ENCODE measurements around the gene CCDC142. TPM values are rescaled to one million over a fixed set of nuclear protein-coding genes. Genes with fewer than 3 reads are reported as not detected.

CCDC142 gene
- total and polyA plus RNA-seq, 2 of the 8 experiments (the other 6 are each of a cell fraction or from before 2014, with no cell fraction given) = 6.0 to 10.7 TPM

DNA sequence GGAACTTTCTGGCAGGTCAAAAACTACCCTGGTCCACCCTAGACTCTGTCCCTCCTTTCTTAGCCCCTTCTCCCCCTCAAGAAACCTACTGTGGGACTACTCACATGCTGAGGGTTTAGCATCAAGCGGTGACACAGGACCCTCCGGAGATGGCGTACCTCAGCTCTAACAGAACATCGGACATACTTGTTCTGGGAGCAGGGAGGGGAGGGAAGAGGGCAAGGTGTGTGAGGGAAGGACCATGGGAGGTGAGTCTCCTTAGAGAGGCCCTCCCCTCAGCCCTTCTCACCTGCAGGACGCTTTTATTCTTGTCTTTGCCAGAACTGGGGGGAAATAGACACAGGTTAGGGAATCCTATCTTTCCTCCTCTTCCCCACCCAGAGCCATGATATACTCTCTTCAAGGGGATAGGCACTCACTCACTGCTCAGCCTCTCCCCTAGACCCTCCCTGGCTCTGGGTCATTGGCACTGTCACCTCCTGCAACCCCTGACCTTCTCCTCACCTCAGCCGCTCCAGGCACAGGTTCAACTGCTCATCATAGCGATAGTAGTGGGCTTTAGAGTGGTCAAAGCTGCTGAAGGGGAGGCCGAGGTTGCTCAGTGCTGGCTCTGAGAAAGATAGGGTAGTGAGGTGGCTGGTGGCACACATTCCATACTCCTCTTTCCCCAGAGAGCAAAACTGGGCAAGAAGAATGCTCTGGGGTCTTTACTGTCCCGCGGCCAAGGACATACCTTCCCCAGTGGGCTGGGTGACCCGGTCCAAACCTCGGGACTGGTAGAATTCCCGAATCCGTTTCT, 22.8 kb upstream of the CCDC142 start:
- Histone ChIP-seq H3K27me3 (replicated peaks in 1 of 4; ENCODE audit: control insufficient read depth in 3 of 4, extremely low read depth in 1 of 4, insufficient read depth in 3 of 4, low read length in 3 of 4) (peaks cover 51 to 80% (median 76%) of the 10 kb centered on the region in 4 experiments), H4K5ac (ENCODE audit: insufficient read length, low read depth, low read length) (no peak overlapping the region), H4K8ac (ENCODE audit: extremely low read depth, insufficient read depth, low read length) (no peak overlapping the region), H3K9ac (replicated peaks in 1 of 4; ENCODE audit: extremely low read depth in 1 of 4, low read depth in 3 of 4, low read length in 3 of 4) (no peak overlapping the region), H3K56ac (replicated peaks; ENCODE audit: insufficient read length, low read depth, low read length) (no peak overlapping the region), H3K9me3 (ENCODE audit: insufficient read depth in 2 of 2, low read depth in 1 of 2, low read length in 1 of 2) (no peaks in the 10 kb centered on the region), H2BK5ac (ENCODE audit: low read depth, low read length) (no peak overlapping the region), H3K18ac (ENCODE audit: extremely low read depth, low read length) (no peak overlapping the region), H2BK15ac (ENCODE audit: low read length) (no peak overlapping the region), H3K4me1 (replicated peaks in 1 of 4; ENCODE audit: control insufficient read depth in 3 of 4, insufficient read depth in 4 of 4, low read length in 3 of 4) (peaks cover 7 to 37% (median 30%) of the 10 kb centered on the region in 4 experiments), H3K4me3 (ENCODE audit: extremely low read depth in 1 of 4, insufficient read depth in 2 of 4, low read depth in 3 of 4, low read length in 4 of 4) (no peak overlapping the region), H2BK120ac (replicated peaks; ENCODE audit: low read depth, low read length) (no peak overlapping the region), H3K14ac (ENCODE audit: insufficient read length) (no peak overlapping the region), H3K4me2 (ENCODE audit: insufficient read depth in 1 of 2, low read depth in 2 of 2, low read length in 2 of 2) (no peak overlapping the region; a peak in 1 of 4 replicates), H2AFZ (ENCODE audit: low read length) (no peak overlapping the region), H3K36me3 (ENCODE audit: control insufficient read depth in 2 of 4, insufficient read depth in 4 of 4, low read length in 3 of 4) (peaks cover 0 to 9% (median 4%) of the 10 kb centered on the region in 4 experiments; a peak in 6 of 8 replicates), H3K79me2 (ENCODE audit: control insufficient read depth in 1 of 2, insufficient read depth in 2 of 2, low read length in 2 of 2) (peaks cover 0 to 3% of the 10 kb centered on the region in 2 experiments; a peak in 1 of 4 replicates), H2BK12ac (ENCODE audit: low read depth, low read length) (no peak overlapping the region), H3K79me1 (ENCODE audit: low read depth, low read length) (no peaks in the 10 kb centered on the region), H3K23me2 (ENCODE audit: low read depth, low read length) (peaks cover 26% of the 10 kb centered on the region), H4K20me1 (replicated peaks in 1 of 2; ENCODE audit: control insufficient read depth in 1 of 2, insufficient read depth in 2 of 2, low read length in 2 of 2) (peaks cover 0 to 6% of the 10 kb centered on the region in 2 experiments), H3K27ac (ENCODE audit: low read depth, low read length) (no peak overlapping the region), H2BK20ac (ENCODE audit: low read length) (no peak overlapping the region), H2AK5ac (ENCODE audit: low read depth, low read length) (no peak overlapping the region), H4K91ac (replicated peaks; ENCODE audit: insufficient read length, low read length) (no peak overlapping the region), H3K4ac (replicated peaks; ENCODE audit: insufficient read length, low read depth, low read length) (no peak overlapping the region), H3K23ac (ENCODE audit: insufficient read length) (no peak overlapping the region)
- DNase-seq (ENCODE audit: low read depth in 1 of 2, low spot score in 2 of 2) = no peak
- ChIA-PET CTCF (ENCODE audit: partially characterized antibody) (interaction anchor here (1.0 to 3.5 kb wide), 9 partner anchors 8 to 82 kb away, joined by 3 to 20 read pairs (median 6); partner anchors contain the start of genes DQX1, LOXL3 and TLX2), POLR2A (ENCODE audit: partially characterized antibody) (interaction anchor here (1.2 to 3.9 kb wide), 5 partner anchors 10 to 69 kb away, joined by 4 to 17 read pairs (median 11); partner anchors contain the start of genes DQX1 and WBP1)
- FAIRE-seq = no peak
- 93% methylated on average over 14 of the region's 14 CpGs; no CpG with 5 or more reads in 1 of the 2 experiments for WGBS, 2 experiments (ENCODE audit: extremely low coverage in 1 of 2, insufficient coverage in 1 of 2, insufficient read length in 1 of 2, insufficient replicate concordance in 2 of 2, low coverage in 1 of 2, low lambda C conversion rate in 2 of 2, missing lambda C conversion rate in 1 of 2)
- no peak for TF ChIP-seq ZNF274 (IDR thresholded peaks at IDR 0.05; ENCODE audit: borderline replicate concordance, extremely low read depth, low read length)
- no peak for TF ChIP-seq BCL11A (IDR thresholded peaks at IDR 0.05; ENCODE audit: low read depth in 2 of 2, low read length in 2 of 2)
- no peak for TF ChIP-seq YY1 (IDR thresholded peaks at IDR 0.05; ENCODE audit: low read depth, low read length)
- no peak for TF ChIP-seq FOSL1 (IDR thresholded peaks at IDR 0.05; ENCODE audit: insufficient read depth, low read depth, low read length)
- TF ChIP-seq CREB1 (IDR thresholded peaks at IDR 0.05) = no peak
- no peak for TF ChIP-seq SRF (IDR thresholded peaks at IDR 0.05; ENCODE audit: low read depth, low read length)
- TF ChIP-seq, protein P1, sequence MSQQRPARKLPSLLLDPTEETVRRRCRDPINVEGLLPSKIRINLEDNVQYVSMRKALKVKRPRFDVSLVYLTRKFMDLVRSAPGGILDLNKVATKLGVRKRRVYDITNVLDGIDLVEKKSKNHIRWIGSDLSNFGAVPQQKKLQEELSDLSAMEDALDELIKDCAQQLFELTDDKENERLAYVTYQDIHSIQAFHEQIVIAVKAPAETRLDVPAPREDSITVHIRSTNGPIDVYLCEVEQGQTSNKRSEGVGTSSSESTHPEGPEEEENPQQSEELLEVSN (IDR thresholded peaks at IDR 0.05) = no peak
- TF ChIP-seq CBX8 (IDR thresholded peaks at IDR 0.05; ENCODE audit: borderline replicate concordance, low read depth, low read length) = no peak
- TF ChIP-seq, protein P2, sequence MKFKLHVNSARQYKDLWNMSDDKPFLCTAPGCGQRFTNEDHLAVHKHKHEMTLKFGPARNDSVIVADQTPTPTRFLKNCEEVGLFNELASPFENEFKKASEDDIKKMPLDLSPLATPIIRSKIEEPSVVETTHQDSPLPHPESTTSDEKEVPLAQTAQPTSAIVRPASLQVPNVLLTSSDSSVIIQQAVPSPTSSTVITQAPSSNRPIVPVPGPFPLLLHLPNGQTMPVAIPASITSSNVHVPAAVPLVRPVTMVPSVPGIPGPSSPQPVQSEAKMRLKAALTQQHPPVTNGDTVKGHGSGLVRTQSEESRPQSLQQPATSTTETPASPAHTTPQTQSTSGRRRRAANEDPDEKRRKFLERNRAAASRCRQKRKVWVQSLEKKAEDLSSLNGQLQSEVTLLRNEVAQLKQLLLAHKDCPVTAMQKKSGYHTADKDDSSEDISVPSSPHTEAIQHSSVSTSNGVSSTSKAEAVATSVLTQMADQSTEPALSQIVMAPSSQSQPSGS (IDR thresholded peaks at IDR 0.05; ENCODE audit: low read length) = no peak
- TF ChIP-seq HDAC6 (IDR thresholded peaks at IDR 0.05; ENCODE audit: low read depth, low read length) = no peak

Measured in H1 (cell line).